Testis (tissue), 3 donors: ENCODE data around the gene FILIP1L. TPM values are rescaled to one million over a fixed set of nuclear protein-coding genes. Genes with fewer than 3 reads are reported as not detected.

Source experiments
- DNase-seq: peaks from one replicate; pipeline ENCODE4 v3.0.0-alpha.2; 2019
- H3K27ac ChIP-seq, 2 donors: fragments of 200-600 bp; sonication (generic); one replicate each; pipeline ENCODE4 v1.5.1; 2019
- H3K27me3 ChIP-seq: fragments of 200-600 bp; sonication (generic); one replicate; pipeline ENCODE4 v1.5.1; 2019
- H3K36me3 ChIP-seq: fragments of 200-600 bp; sonication (generic); one replicate; pipeline ENCODE4 v1.5.1; 2017; ENCODE audit warnings: low read depth; ENCODE audit errors: missing control alignments
- H3K4me1 ChIP-seq: fragments of 200-600 bp; sonication (generic); one replicate; pipeline ENCODE4 v1.5.1; 2019
- H3K4me3 ChIP-seq, 2 donors: fragments of 200-600 bp; sonication (generic); one replicate each; pipeline ENCODE4 v1.5.1; 2017 to 2019
- H3K9me3 ChIP-seq: fragments of 200-600 bp; sonication (generic); one replicate; pipeline ENCODE4 v1.5.1; 2017
- POLR2A ChIP-seq: fragments of 450-650 bp; IDR thresholded peaks from one replicate; pipeline ENCODE4 v1.6.1; 2017; ENCODE audit warnings: antibody characterized with exemption, mild to moderate bottlenecking, moderate library complexity
- WGBS, 2 donors: methylation state at CpG; one replicate each; pipeline ENCODE4 v1.1.5; 2018; 5-methylcytosine and 5-hydroxymethylcytosine counted together
- intact Hi-C: fragments of 100-400 bp; cut with DNase I; formaldehyde crosslinking; loops from one replicate; pipeline ENCODE4 v1.15.1; 2023; ENCODE audit warnings: low total_unique reads
- polyA plus RNA-seq: library from polyadenylated mRNA; stranded (reverse); fragments of 350-450 nt; fragmentation: Illumina TruSeq; extraction: RNeasy Lipid Tissue Mini Kit (QIAGEN cat#74804); gene quantifications from one replicate; pipeline ENCODE4 v1.2.3, GENCODE V29; 2014; ENCODE audit warnings: low read depth, low replicate concordance; ENCODE audit not compliant: insufficient read depth
- total RNA-seq, 2 donors: library from RNA; depleted of rRNA; stranded (reverse); fragments of >200 nt; gene quantifications; one replicate each; pipeline ENCODE4 v1.2.3, GENCODE V29; 2016
- TF ChIP-seq, protein P1 (sequence below), 3 experiments: fragments of 450-650 bp in 2 of 3; fragments of 200-600 bp in 1 of 3; sonication (generic) in 1 of 3; IDR thresholded peaks; one replicate each; pipeline ENCODE4 v1.5.1; 2016 to 2019; ENCODE audit warnings: antibody characterized with exemption in 3 of 3, mild to moderate bottlenecking in 2 of 3, moderate library complexity in 1 of 3

Gene FILIP1L
- total and polyA plus RNA-seq, 3 donors from 2014 or later: 16.5 to 20.1 (median 16.7) TPM

DNA sequence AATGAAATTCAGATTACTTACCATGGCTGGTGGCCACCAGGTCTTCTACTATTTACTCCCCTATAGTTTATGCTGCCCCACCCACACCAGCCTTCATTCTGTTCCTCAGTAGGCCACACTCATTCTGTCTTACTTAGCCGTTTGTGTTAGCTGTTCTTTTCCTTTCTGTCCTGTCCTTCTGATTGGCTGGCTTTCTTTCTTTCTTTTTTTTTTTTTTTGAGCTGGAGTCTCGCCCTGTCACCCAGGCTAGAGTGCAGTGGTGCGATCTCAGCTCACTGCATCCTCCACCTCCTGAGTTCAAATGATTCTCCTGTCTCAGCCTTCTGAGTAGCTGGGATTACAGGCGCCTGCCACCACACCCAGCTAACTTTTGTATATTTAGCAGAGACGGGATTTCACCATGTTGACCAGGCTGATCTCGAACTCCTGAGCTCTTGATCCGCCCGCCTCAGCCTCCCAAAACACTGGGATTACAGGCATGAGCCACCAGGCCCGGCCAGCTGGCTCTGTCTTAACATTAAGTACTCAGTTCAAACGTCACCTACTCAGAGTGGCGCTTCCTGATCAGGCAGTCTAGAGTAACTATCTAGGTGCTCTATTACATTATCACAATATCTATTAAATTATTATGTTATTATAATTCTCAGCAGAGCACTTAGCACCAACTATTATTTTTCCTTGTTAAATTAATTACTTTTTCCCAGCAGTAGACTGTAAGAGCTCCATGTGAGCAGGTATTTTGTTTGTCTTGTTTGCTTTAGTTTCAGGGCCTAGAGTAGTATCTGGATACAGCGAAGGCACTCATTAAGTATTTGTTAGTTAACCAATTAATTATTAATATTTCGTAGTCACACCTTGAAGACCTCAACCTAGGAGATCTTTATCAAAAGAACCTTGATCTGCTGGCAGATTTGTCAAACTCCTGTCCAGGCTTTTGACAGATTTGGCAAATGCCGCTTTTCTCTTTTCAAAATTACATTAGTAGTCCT, 290.3 kb downstream of the FILIP1L start:
- Histone ChIP-seq H3K27ac (no peak overlapping the region), H3K9me3 (no peaks in the 10 kb centered on the region), H3K4me1 (no peaks in the 10 kb centered on the region), H3K36me3 (no peaks in the 10 kb centered on the region), H3K4me3 (no peak overlapping the region), H3K27me3 (no peaks in the 10 kb centered on the region)
- 89 to 90% methylated on average over 14 of the region's 14 CpGs for WGBS, 2 donors
- no peak for TF ChIP-seq POLR2A
- TF ChIP-seq, protein P1, sequence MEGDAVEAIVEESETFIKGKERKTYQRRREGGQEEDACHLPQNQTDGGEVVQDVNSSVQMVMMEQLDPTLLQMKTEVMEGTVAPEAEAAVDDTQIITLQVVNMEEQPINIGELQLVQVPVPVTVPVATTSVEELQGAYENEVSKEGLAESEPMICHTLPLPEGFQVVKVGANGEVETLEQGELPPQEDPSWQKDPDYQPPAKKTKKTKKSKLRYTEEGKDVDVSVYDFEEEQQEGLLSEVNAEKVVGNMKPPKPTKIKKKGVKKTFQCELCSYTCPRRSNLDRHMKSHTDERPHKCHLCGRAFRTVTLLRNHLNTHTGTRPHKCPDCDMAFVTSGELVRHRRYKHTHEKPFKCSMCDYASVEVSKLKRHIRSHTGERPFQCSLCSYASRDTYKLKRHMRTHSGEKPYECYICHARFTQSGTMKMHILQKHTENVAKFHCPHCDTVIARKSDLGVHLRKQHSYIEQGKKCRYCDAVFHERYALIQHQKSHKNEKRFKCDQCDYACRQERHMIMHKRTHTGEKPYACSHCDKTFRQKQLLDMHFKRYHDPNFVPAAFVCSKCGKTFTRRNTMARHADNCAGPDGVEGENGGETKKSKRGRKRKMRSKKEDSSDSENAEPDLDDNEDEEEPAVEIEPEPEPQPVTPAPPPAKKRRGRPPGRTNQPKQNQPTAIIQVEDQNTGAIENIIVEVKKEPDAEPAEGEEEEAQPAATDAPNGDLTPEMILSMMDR (IDR thresholded peaks at IDR 0.05): no peak
- no peak for DNase-seq
- intact Hi-C loops: no loop called here

DNA sequence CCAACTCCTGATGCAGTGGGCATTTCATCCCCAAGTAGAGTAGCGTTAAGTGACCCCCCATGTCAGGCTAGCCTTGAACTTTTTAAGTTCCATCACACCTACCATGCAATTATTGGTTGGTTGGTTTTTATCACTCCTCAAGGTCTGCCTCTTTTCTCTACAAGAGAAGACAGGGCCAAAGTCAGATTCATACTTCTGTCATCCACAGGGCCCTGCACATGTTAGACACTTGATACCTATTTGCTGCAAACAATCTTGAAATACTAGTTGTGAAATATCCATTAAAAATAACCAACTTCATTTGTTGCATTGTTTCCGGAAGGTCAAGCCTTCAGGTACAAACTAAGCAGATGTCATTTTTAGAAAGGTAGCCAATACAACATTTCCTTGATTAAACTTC, 295.5 kb downstream of the FILIP1L start:
- H3K9me3 ChIP-seq: no peaks in the 10 kb centered on the region
- no peaks in the 10 kb centered on the region for H3K36me3 ChIP-seq
- H3K4me3 ChIP-seq: peak overlapping the region in 1 of 2 donors; percentile 75
- DNase-seq: no peak
- TF ChIP-seq POLR2A: no peak
- TF ChIP-seq, protein P1 (IDR thresholded peaks at IDR 0.05): no peak
- no peak overlapping the region for H3K27ac ChIP-seq
- no peaks in the 10 kb centered on the region for H3K27me3 ChIP-seq
- intact Hi-C loops: no loop called here
- 73 to 74% methylated on average over 2 of the region's 2 CpGs for WGBS, 2 donors
- peaks cover 11% of the 10 kb centered on the region for H3K4me1 ChIP-seq

DNA sequence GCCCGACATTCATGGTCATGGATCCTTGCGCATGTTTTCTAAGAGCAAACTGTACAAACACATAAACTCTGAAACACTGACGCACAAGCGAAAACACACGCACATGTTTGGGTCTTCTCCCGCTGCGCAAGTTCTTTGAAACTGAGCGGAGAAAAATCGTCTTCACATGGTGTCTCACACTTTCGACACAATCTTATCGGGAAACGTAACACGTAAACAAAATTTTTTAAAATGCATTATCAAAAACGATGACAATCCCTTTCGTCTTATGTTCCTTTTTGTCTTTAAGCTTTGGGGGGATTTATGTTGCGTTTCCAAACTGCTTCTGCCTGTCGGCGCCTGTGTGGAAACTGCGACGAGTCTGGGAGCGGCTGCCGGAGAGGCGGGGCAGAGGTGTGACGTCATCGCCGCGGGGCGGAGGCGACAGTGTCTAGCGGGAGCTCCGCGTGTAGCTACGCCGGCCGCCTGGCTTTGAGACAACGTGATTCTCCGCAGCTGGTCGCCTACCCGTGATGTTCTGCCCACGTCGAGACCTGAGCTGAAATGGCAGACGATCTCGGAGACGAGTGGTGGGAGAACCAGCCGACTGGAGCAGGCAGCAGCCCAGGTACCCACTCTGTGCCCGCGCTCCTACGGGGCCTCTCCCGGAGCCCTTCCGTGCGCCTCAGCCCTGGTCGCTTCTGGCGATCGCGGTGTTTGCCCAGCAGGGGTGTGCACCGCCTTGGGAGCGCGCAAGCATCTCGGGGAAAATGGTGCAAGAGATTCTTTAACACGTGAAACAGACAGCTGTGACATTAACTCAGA, 296.7 kb downstream of the FILIP1L start, which contains the start of gene CMSS1:
Gene CMSS1, plus strand, starts transcription at position 426 of the 804 bp plus-strand sequence.
- H3K36me3 ChIP-seq: no peaks in the 10 kb centered on the region
- H3K27ac ChIP-seq: peak within 1 kb of the TSS; percentile 84 to 94
- peak; percentile 97 for DNase-seq
- no peaks in the 10 kb centered on the region for H3K9me3 ChIP-seq
- no peaks in the 10 kb centered on the region for H3K27me3 ChIP-seq
- peaks cover 11% of the 10 kb centered on the region for H3K4me1 ChIP-seq
- WGBS, 2 donors: 0% methylated on average over 31 to 60 of the region's 60 CpGs
- H3K4me3 ChIP-seq: peak within 1 kb of the TSS; percentile 75 to 91
- TF ChIP-seq, protein P1 (IDR thresholded peaks at IDR 0.05): no peak
- no peak for TF ChIP-seq POLR2A
- intact Hi-C loops: no loop called here

DNA sequence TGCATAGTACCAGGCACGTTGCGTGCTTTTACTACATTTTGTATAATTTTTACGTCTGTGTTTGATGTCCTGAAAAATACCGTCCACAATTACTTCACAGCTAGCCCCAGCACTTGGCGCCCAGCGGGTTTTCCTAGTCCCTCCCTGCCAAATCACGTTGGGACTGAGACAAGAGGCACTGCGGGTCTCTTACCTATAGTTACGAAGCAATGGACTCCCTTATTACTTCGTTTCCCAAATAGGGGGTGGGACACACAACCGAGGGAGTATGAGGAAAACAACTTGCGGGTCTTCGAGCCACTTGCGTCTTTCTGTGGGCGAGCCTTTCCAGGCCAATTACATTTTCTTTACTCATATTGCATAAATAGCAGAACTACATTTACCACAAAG, 297.3 kb downstream of the FILIP1L start:
- no peak for TF ChIP-seq POLR2A
- H3K4me3 ChIP-seq: peak overlapping the region; percentile 75 to 91
- H3K36me3 ChIP-seq: no peaks in the 10 kb centered on the region
- H3K27ac ChIP-seq: peak overlapping the region; percentile 84 to 94
- intact Hi-C loops: no loop called here
- peak; percentile 35 for DNase-seq
- no peaks in the 10 kb centered on the region for H3K27me3 ChIP-seq
- H3K9me3 ChIP-seq: no peaks in the 10 kb centered on the region
- peaks cover 11% of the 10 kb centered on the region for H3K4me1 ChIP-seq
- 1 to 2% methylated on average over 14 to 15 of the region's 15 CpGs for WGBS, 2 donors

DNA sequence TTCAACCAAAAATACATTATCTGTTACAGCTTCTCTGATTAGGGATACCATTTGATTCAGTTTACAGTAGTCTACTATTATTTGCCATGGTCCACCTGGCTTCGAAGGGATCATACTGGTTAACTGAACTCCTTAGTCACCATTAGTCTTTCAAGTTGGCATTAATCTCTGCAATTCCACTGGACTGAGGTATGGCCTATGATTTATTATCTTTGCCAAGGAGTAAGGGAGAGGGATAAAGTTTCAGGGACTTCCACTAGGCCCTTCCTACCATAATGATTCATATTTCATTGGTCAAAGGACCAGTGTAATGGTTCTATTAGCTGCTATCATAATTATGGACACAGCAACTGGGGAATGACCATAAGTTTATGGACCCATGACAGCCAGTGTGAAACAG, 303.9 kb downstream of the FILIP1L start:
- Histone ChIP-seq H3K4me1 (no peaks in the 10 kb centered on the region), H3K4me3 (no peak overlapping the region), H3K36me3 (no peaks in the 10 kb centered on the region), H3K9me3 (no peaks in the 10 kb centered on the region), H3K27me3 (no peaks in the 10 kb centered on the region), H3K27ac (no peak overlapping the region)
- TF ChIP-seq, protein P1 (IDR thresholded peaks at IDR 0.05): no peak
- TF ChIP-seq POLR2A: no peak
- 89 to 91% methylated on average over 1 of the region's 1 CpG for WGBS, 2 donors
- intact Hi-C loops: no loop called here
- DNase-seq: no peak
